ENCODE results near the gene PNMA8A.

- TF ChIP-seq CTCF (IDR thresholded peaks at IDR 0.05; ENCODE audit: insufficient read depth, low read length) (no peak), REST (IDR thresholded peaks at IDR 0.05; ENCODE audit: insufficient replicate concordance, low read depth) (no peak)
These were observed 22.1 kb downstream of the PNMA8A start for GRCh38 chr19:46449228-46449627.

Data from HL-60 (cell line).